HG03196 (cell line): ENCODE measurements around the gene PRDM1.

Source experiments
- ATAC-seq: cut with Tn5 transposase; IDR thresholded peaks from one replicate; pipeline ENCODE4 v1.9.1; 2021; ENCODE audit not compliant: unreplicated experiment

PRDM1 gene

GRCh38 chr6:106115286-106115685 is 29.1 kb downstream of the PRDM1 start:
- no peak for ATAC-seq

- no peak for ATAC-seq
These were observed 30.1 kb downstream of the PRDM1 start for GRCh38 chr6:106116125-106116832.

GRCh38 chr6:106117579-106117978 is 31.4 kb downstream of the PRDM1 start:
- peak; percentile 37 for ATAC-seq

- no peak for ATAC-seq
These were observed 32.8 kb downstream of the PRDM1 start for GRCh38 chr6:106118835-106119431.

- ATAC-seq = no peak
These were observed 33.4 kb downstream of the PRDM1 start for GRCh38 chr6:106119546-106119945.

- ATAC-seq = no peak
These were observed 33.9 kb downstream of the PRDM1 start for GRCh38 chr6:106120006-106120405.

GRCh38 chr6:106120406-106120805 is 34.3 kb downstream of the PRDM1 start:
- no peak for ATAC-seq

GRCh38 chr6:106122306-106122918 is 36.3 kb downstream of the PRDM1 start:
- no peak for ATAC-seq

- ATAC-seq = no peak
These were observed 37.0 kb downstream of the PRDM1 start for GRCh38 chr6:106122938-106123656.

GRCh38 chr6:106124015-106124414 is 37.9 kb downstream of the PRDM1 start:
- ATAC-seq = no peak

- ATAC-seq = no peak
These were observed 38.6 kb downstream of the PRDM1 start for GRCh38 chr6:106124437-106125430.

- ATAC-seq = peak; percentile 49
These were observed 39.8 kb downstream of the PRDM1 start for GRCh38 chr6:106125925-106126435.

GRCh38 chr6:106126482-106126881 is 40.3 kb downstream of the PRDM1 start:
- no peak for ATAC-seq

- no peak for ATAC-seq
These were observed 43.0 kb downstream of the PRDM1 start for GRCh38 chr6:106128981-106129781.

GRCh38 chr6:106132153-106132698 is 46.1 kb downstream of the PRDM1 start:
- ATAC-seq = no peak

GRCh38 chr6:106133040-106133439 is 46.9 kb downstream of the PRDM1 start:
- no peak for ATAC-seq

- ATAC-seq = no peak
These were observed 48.1 kb downstream of the PRDM1 start for GRCh38 chr6:106134087-106134770.

- no peak for ATAC-seq
These were observed 48.9 kb downstream of the PRDM1 start for GRCh38 chr6:106134906-106135634.
